ENCODE results near the gene SAMD8. TPM values are rescaled to one million over a fixed set of nuclear protein-coding genes. Genes with fewer than 3 reads are reported as not detected.

The SAMD8 gene
- total and polyA plus RNA-seq, 2 donors (not counting 1 experiment from before 2014, with no cell fraction given) = 15.9 to 35.7 TPM

DNA sequence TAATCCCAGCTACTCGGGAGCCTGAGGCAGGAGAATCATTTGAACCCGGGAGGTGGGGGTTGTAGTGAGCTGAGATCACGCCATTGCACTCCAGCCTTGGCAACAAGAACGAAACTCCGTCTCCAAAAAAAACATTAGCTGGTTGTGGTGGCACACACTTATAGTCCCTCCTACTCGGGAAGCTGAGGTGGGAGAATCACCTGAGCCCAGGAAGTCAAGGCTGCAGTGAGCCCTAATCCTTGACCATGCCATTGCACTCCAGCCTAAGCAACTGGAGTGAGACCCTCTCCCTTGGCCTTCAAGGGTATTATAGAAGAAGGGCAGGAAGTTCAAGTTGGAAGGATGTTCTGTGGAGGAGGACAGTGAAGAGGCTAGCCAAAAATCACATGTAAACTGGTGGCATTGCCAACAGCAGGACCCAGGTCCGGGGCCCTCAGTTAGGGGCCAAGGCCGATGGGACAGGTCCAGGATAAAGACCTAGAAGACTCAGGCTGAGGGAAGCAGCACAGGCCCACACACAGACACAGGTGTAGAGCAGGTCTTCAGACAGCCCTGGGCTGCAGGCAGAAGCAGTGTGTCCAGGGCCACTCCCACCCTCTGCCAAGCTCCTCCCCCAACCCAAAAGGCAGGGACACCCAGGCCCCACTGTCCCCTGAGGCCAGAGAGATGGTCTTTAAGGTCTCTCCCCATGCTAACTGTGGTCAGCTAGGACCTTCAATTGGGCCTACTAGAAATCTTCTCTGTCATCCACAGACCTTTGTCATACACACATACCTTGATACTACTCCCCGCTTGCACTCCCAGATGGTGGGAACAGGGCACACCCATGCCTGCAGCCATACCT is 8.4 kb upstream of the SAMD8 start:
- H3K27me3 Mint-ChIP-seq = no peaks in the 10 kb centered on the region
- intact Hi-C loops (cut with micrococcal nuclease) = no loop called here
- no peak overlapping the region for H3K4me3 Mint-ChIP-seq
- H3K4me2 ChIP-seq (replicated peaks; ENCODE audit: low read depth, low read length, poor library complexity, severe bottlenecking) = no peak overlapping the region
- H3K4me3 ChIP-seq (ENCODE audit: control extremely low read depth in 1 of 5, extremely low read depth in 1 of 5, insufficient read depth in 1 of 5, low read depth in 2 of 5, low read length in 4 of 5) = no peak overlapping the region
- no peak overlapping the region for H3K27ac Mint-ChIP-seq
- H3K27ac ChIP-seq (ENCODE audit: low read length in 2 of 2) = no peak overlapping the region
- H4K20me1 ChIP-seq (ENCODE audit: control insufficient read depth, insufficient read depth, low read length, poor library complexity, severe bottlenecking) = no peaks in the 10 kb centered on the region
- ChIA-PET POLR2A (no interaction called here), CTCF (interaction anchor here (1.3 to 11.8 kb wide), 3 partner anchors 364 to 1216 kb away, joined by 3 to 103 read pairs (median 9); no protein-coding TSS in a partner anchor)
- H3K79me2 ChIP-seq (ENCODE audit: control insufficient read depth, insufficient read depth, low read length) = no peaks in the 10 kb centered on the region
- no peaks in the 10 kb centered on the region for H3K4me1 Mint-ChIP-seq
- H3K36me3 ChIP-seq (replicated peaks in 1 of 2; ENCODE audit: control extremely low read depth in 1 of 2, control insufficient read depth in 1 of 2, extremely low read depth in 1 of 2, insufficient read depth in 2 of 2, low read length in 1 of 2) = no peaks in the 10 kb centered on the region
- WGBS (ENCODE audit: insufficient coverage) = 88% methylated on average over 6 of the region's 9 CpGs
- H3K9me3 Mint-ChIP-seq (ENCODE audit: insufficient read depth) = no peaks in the 10 kb centered on the region
- H3K9me3 ChIP-seq (ENCODE audit: control extremely low read depth in 1 of 3, control insufficient read depth in 2 of 3, insufficient read depth in 1 of 3, low read length in 2 of 3) = no peaks in the 10 kb centered on the region
- no peak overlapping the region for H3K9ac ChIP-seq (ENCODE audit: low read length)
- no peak overlapping the region for H2AFZ ChIP-seq (ENCODE audit: insufficient read depth, low read depth, low read length, poor library complexity, severe bottlenecking)
- H3K4me1 ChIP-seq (ENCODE audit: control insufficient read depth in 2 of 2, insufficient read depth in 2 of 2, low read length in 2 of 2) = peaks cover 0 to 7% of the 10 kb centered on the region in 2 donors
- no peaks in the 10 kb centered on the region for H3K27me3 ChIP-seq (replicated peaks in 1 of 4; ENCODE audit: control extremely low read depth in 1 of 4, control insufficient read depth in 3 of 4, insufficient read depth in 4 of 4, low read length in 3 of 4)
- no peak for TF ChIP-seq EZH2 (IDR thresholded peaks at IDR 0.05; ENCODE audit: borderline replicate concordance, insufficient read depth, low read depth, low read length, poor library complexity, severe bottlenecking)
- ATAC-seq (ENCODE audit: low read depth) (no peak), DNase-seq (no peak)

DNA sequence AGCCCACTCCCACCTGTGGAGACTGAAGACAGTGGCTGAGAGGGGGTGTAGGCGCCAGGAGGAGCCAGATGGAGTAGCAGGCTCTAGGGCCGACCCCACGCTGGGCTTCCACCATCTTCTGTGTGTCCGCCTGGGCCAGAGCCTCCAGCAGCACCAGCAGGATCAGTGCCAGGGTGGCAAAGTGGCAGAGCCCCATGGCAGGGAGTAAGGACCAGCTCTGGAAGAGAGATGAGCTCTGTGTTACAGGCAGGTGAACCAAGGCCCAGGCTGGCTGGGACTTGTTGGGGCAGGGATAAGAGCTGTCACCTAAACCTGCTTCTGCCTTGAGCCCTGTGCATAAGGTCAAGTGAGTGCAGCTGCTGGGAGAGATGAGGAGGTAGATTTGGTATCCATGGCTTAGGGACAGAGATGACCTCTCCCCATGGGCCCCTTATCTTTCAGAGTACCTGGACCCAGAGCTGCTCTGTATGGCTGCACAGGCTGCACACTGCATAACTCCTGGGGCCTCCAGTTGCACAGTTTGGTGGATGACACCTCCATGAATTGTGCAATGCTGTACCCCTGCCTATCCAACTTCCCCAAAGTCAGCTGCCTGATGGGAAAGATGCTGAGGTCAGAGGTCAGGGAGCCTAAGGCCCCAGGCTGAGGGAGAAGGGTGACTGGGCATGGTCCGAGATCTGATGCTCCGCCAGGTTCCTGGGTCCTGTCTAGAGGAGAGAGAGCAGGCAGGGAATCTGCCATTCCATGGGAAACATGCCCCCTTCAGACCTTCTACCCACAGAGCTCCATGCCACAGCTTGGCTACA is 7.4 kb upstream of the SAMD8 start:
- H2AFZ ChIP-seq (ENCODE audit: insufficient read depth, low read depth, low read length, poor library complexity, severe bottlenecking) = no peak overlapping the region

More for the DNA sequence above, 7.4 kb upstream of the SAMD8 start:
- H3K27me3 Mint-ChIP-seq = no peaks in the 10 kb centered on the region
- H3K27ac Mint-ChIP-seq = no peak overlapping the region
- TF ChIP-seq, protein P1, sequence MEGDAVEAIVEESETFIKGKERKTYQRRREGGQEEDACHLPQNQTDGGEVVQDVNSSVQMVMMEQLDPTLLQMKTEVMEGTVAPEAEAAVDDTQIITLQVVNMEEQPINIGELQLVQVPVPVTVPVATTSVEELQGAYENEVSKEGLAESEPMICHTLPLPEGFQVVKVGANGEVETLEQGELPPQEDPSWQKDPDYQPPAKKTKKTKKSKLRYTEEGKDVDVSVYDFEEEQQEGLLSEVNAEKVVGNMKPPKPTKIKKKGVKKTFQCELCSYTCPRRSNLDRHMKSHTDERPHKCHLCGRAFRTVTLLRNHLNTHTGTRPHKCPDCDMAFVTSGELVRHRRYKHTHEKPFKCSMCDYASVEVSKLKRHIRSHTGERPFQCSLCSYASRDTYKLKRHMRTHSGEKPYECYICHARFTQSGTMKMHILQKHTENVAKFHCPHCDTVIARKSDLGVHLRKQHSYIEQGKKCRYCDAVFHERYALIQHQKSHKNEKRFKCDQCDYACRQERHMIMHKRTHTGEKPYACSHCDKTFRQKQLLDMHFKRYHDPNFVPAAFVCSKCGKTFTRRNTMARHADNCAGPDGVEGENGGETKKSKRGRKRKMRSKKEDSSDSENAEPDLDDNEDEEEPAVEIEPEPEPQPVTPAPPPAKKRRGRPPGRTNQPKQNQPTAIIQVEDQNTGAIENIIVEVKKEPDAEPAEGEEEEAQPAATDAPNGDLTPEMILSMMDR (IDR thresholded peaks at IDR 0.05) = no peak
- TF ChIP-seq EZH2 (IDR thresholded peaks at IDR 0.05; ENCODE audit: borderline replicate concordance, insufficient read depth, low read depth, low read length, poor library complexity, severe bottlenecking) = no peak
- H3K9me3 Mint-ChIP-seq (ENCODE audit: insufficient read depth) = no peaks in the 10 kb centered on the region
- no peak overlapping the region for H3K9ac ChIP-seq (ENCODE audit: low read length)
- H3K4me1 Mint-ChIP-seq = no peaks in the 10 kb centered on the region
- DNase-seq (no peak), ATAC-seq (ENCODE audit: low read depth) (no peak)
- no peaks in the 10 kb centered on the region for H3K79me2 ChIP-seq (ENCODE audit: control insufficient read depth, insufficient read depth, low read length)
- H3K27me3 ChIP-seq (replicated peaks in 1 of 4; ENCODE audit: control extremely low read depth in 1 of 4, control insufficient read depth in 3 of 4, insufficient read depth in 4 of 4, low read length in 3 of 4) = no peaks in the 10 kb centered on the region
- H3K36me3 ChIP-seq (replicated peaks in 1 of 2; ENCODE audit: control extremely low read depth in 1 of 2, control insufficient read depth in 1 of 2, extremely low read depth in 1 of 2, insufficient read depth in 2 of 2, low read length in 1 of 2) = no peaks in the 10 kb centered on the region
- intact Hi-C loops (cut with micrococcal nuclease) = no loop called here
- H4K20me1 ChIP-seq (ENCODE audit: control insufficient read depth, insufficient read depth, low read length, poor library complexity, severe bottlenecking) = no peaks in the 10 kb centered on the region
- ChIA-PET CTCF (interaction anchor here (0.6 to 11.8 kb wide), 5 partner anchors 76 to 861 kb away, joined by 3 to 103 read pairs (median 6); no protein-coding TSS in a partner anchor), POLR2A (no interaction called here)
- no peaks in the 10 kb centered on the region for H3K9me3 ChIP-seq (ENCODE audit: control extremely low read depth in 1 of 3, control insufficient read depth in 2 of 3, insufficient read depth in 1 of 3, low read length in 2 of 3)
- H3K4me3 Mint-ChIP-seq = no peak overlapping the region
- no peak overlapping the region for H3K4me2 ChIP-seq (replicated peaks; ENCODE audit: low read depth, low read length, poor library complexity, severe bottlenecking)
- H3K27ac ChIP-seq (ENCODE audit: low read length in 2 of 2) = no peak overlapping the region
- H3K4me1 ChIP-seq (ENCODE audit: control insufficient read depth in 2 of 2, insufficient read depth in 2 of 2, low read length in 2 of 2) = peaks cover 0 to 7% of the 10 kb centered on the region in 2 donors
- WGBS (ENCODE audit: insufficient coverage) = 96% methylated on average over 6 of the region's 6 CpGs
- no peak overlapping the region for H3K4me3 ChIP-seq (ENCODE audit: control extremely low read depth in 1 of 5, extremely low read depth in 1 of 5, insufficient read depth in 1 of 5, low read depth in 2 of 5, low read length in 4 of 5)

All from B cell (primary cell).